ENCODE results near the gene NCMAP. TPM values are rescaled to one million over a fixed set of nuclear protein-coding genes. Genes with fewer than 3 reads are reported as not detected.

The NCMAP gene
- total RNA-seq, 1 donor from 2014 or later = 9.2 TPM

- Histone ChIP-seq H3K36me3 (no peaks in the 10 kb centered on the region), H3K27ac (peak overlapping the region; percentile 13), H3K27me3 (ENCODE audit: low read depth) (peaks cover 23% of the 10 kb centered on the region), H3K4me3 (no peak overlapping the region), H3K4me1 (peaks cover 22% of the 10 kb centered on the region), H3K9me3 (no peaks in the 10 kb centered on the region)
- ATAC-seq (peak; percentile 79 to 80), DNase-seq (peak; percentile 84)
- no peak for TF ChIP-seq CTCF (IDR thresholded peaks at IDR 0.05)
- intact Hi-C loops (cut with DNase I) = no loop called here
These were observed 3.3 kb downstream of the NCMAP start for GRCh38 chr1:24558902-24559791.

GRCh38 chr1:24560361-24560760 is 4.5 kb downstream of the NCMAP start:
- no peak for ATAC-seq
- no peak for TF ChIP-seq CTCF (IDR thresholded peaks at IDR 0.05)
- no peak overlapping the region for H3K27ac ChIP-seq
- H3K4me3 ChIP-seq = no peak overlapping the region
- H3K4me1 ChIP-seq = peaks cover 22% of the 10 kb centered on the region
- H3K36me3 ChIP-seq = no peaks in the 10 kb centered on the region
- H3K9me3 ChIP-seq = no peaks in the 10 kb centered on the region
- intact Hi-C loops (cut with DNase I) = no loop called here
- no peak for DNase-seq
- H3K27me3 ChIP-seq (ENCODE audit: low read depth) = peaks cover 12% of the 10 kb centered on the region

DNA sequence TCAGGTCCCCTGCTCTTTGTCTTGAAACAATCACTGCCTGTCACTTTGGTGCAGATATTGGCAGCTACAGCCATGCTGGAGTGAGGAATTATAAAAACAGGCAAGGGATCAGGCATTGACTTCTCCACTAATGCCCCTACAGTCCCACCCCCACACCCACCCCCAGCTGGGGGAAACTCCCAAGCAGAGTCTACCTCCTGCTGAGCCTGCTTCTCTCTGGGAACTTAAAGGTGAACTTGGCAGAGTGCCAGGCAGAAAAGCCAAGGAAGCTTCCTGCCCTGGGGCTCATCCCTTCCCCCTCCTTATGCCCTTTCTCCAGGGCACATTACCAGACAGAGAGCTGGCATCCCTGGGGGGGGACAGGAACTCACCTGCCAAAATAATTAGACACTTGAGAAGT is 6.7 kb downstream of the NCMAP start:
- Histone ChIP-seq H3K27ac (no peak overlapping the region), H3K4me1 (peaks cover 25% of the 10 kb centered on the region), H3K27me3 (ENCODE audit: low read depth) (no peaks in the 10 kb centered on the region), H3K4me3 (no peak overlapping the region), H3K9me3 (no peaks in the 10 kb centered on the region), H3K36me3 (no peaks in the 10 kb centered on the region)
- no peak for ATAC-seq
- intact Hi-C loops (cut with DNase I) = no loop called here
- DNase-seq = no peak
- TF ChIP-seq CTCF (IDR thresholded peaks at IDR 0.05) = no peak

- H3K9me3 ChIP-seq = no peaks in the 10 kb centered on the region
- TF ChIP-seq CTCF (IDR thresholded peaks at IDR 0.05) = no peak
- DNase-seq (no peak), ATAC-seq (no peak)
- no peak overlapping the region for H3K4me3 ChIP-seq
- H3K36me3 ChIP-seq = no peaks in the 10 kb centered on the region
- H3K4me1 ChIP-seq = peaks cover 4% of the 10 kb centered on the region
- H3K27me3 ChIP-seq (ENCODE audit: low read depth) = no peaks in the 10 kb centered on the region
- intact Hi-C loops (cut with DNase I) = no loop called here
- no peak overlapping the region for H3K27ac ChIP-seq
These were observed 8.8 kb downstream of the NCMAP start for GRCh38 chr1:24564695-24565094.

GRCh38 chr1:24566236-24566867 is 10.5 kb downstream of the NCMAP start:
- Histone ChIP-seq H3K36me3 (no peaks in the 10 kb centered on the region), H3K27ac (no peak overlapping the region), H3K9me3 (no peaks in the 10 kb centered on the region), H3K4me1 (peaks cover 4% of the 10 kb centered on the region), H3K4me3 (no peak overlapping the region), H3K27me3 (ENCODE audit: low read depth) (no peaks in the 10 kb centered on the region)
- TF ChIP-seq CTCF (IDR thresholded peaks at IDR 0.05) = no peak
- intact Hi-C loops (cut with DNase I) = no loop called here
- ATAC-seq = no peak
- DNase-seq = peak; percentile 24
